SU-DHL-6 (cell line): ENCODE data around the gene KCTD1.

Experiments
- CTCF ChIP-seq: fragments of 200-600 bp; sonication (generic); IDR thresholded peaks from one replicate; pipeline ENCODE4 v1.5.1; 2017; ENCODE audit warnings: antibody characterized with exemption, mild to moderate bottlenecking, low read length, moderate library complexity; ENCODE audit not compliant: insufficient read depth, poor library complexity, severe bottlenecking
- EZH2phosphoT487 ChIP-seq: fragments of 200-600 bp; sonication (generic), shearing (Covaris generic); conservative IDR thresholded peaks from 2 replicates; pipeline ENCODE4 v1.6.1; 2018; ENCODE audit warnings: mild to moderate bottlenecking, antibody characterized with exemption, low read length, moderate library complexity, mixed read lengths

- TF ChIP-seq CTCF (no peak), EZH2phosphoT487 (no peak)
Measured at GRCh38 chr18:26483633-26484032, 64.7 kb downstream of the KCTD1 start.
